SJSA1 (cell line): ENCODE data around the gene WDR4. TPM values are rescaled to one million over a fixed set of nuclear protein-coding genes. Genes with fewer than 3 reads are reported as not detected.
"Not testable (repeated sequence)": the region's sequence is repeated elsewhere in the genome, so short reads cannot be mapped to it uniquely, and the experiment has no call there.

Experiments used
- DNase-seq, 2 experiments: peaks; one replicate each; pipeline ENCODE4 v3.0.0-alpha.2; 2015 to 2020; ENCODE audit warnings: low spot score in 2 of 2, low read depth in 1 of 2
- H3K27ac ChIP-seq: fragments of 250-450 bp; sonication (Bioruptor Pico); 2 replicates; pipeline ENCODE4 v1.5.1; 2020; ENCODE audit warnings: mild to moderate bottlenecking, moderate library complexity
- H3K27me3 ChIP-seq: fragments of 250-450 bp; sonication (Bioruptor Pico); replicated peaks from 2 replicates; pipeline ENCODE4 v1.5.1; 2020; ENCODE audit warnings: mild to moderate bottlenecking, moderate library complexity
- H3K36me3 ChIP-seq: fragments of 250-450 bp; sonication (Bioruptor Pico); 2 replicates; pipeline ENCODE4 v1.5.1; 2020; ENCODE audit warnings: mild to moderate bottlenecking
- H3K4me1 ChIP-seq: fragments of 250-450 bp; sonication (Bioruptor Pico); replicated peaks from 2 replicates; pipeline ENCODE4 v1.6.1; 2021; ENCODE audit warnings: mild to moderate bottlenecking
- H3K4me3 ChIP-seq: fragments of 250-450 bp; sonication (Bioruptor Pico); 2 replicates; pipeline ENCODE4 v1.5.1; 2020; ENCODE audit warnings: mild to moderate bottlenecking
- H3K9me3 ChIP-seq: fragments of 250-450 bp; sonication (Bioruptor Pico); replicated peaks from 2 replicates; pipeline ENCODE4 v1.5.1; 2020; ENCODE audit warnings: mild to moderate bottlenecking
- total RNA-seq: library from RNA; depleted of rRNA; stranded (reverse); fragments of >200 nt; shearing (Covaris generic); gene quantifications from 2 replicates; pipeline ENCODE4 v1.2.3, GENCODE V29; 2014

The WDR4 gene
- total RNA-seq, 1 experiment from 2014 or later: 21.3 TPM

- H3K36me3 ChIP-seq: peaks cover 98% of the 10 kb centered on the region
Measured at GRCh38 chr21:42854246-42855010, 24.9 kb downstream of the WDR4 start.

GRCh38 chr21:42853621-42854020, 25.7 kb downstream of the WDR4 start:
- no peak for DNase-seq
- Histone ChIP-seq H3K4me1 (no peaks in the 10 kb centered on the region), H3K9me3 (no peaks in the 10 kb centered on the region), H3K36me3 (peaks cover 95% of the 10 kb centered on the region), H3K4me3 (no peak overlapping the region), H3K27me3 (no peaks in the 10 kb centered on the region), H3K27ac (no peak overlapping the region)

More at GRCh38 chr21:42854246-42855010, 24.9 kb downstream of the WDR4 start:
- Histone ChIP-seq H3K4me1 (no peaks in the 10 kb centered on the region), H3K9me3 (no peaks in the 10 kb centered on the region), H3K4me3 (no peak overlapping the region), H3K27ac (no peak overlapping the region), H3K27me3 (no peaks in the 10 kb centered on the region)
- no peak for DNase-seq

GRCh38 chr21:42852925-42853570, 26.3 kb downstream of the WDR4 start:
- Histone ChIP-seq H3K36me3 (peaks cover 90% of the 10 kb centered on the region), H3K9me3 (no peaks in the 10 kb centered on the region), H3K27ac (no peak overlapping the region), H3K27me3 (no peaks in the 10 kb centered on the region), H3K4me1 (no peaks in the 10 kb centered on the region), H3K4me3 (no peak overlapping the region)
- peak in 1 of 2 experiments; percentile 43 for DNase-seq

GRCh38 chr21:42851812-42852665, 27.3 kb downstream of the WDR4 start:
- Histone ChIP-seq H3K4me3 (no peak overlapping the region), H3K36me3 (peaks cover 91% of the 10 kb centered on the region), H3K27me3 (no peaks in the 10 kb centered on the region), H3K4me1 (no peaks in the 10 kb centered on the region), H3K9me3 (no peaks in the 10 kb centered on the region), H3K27ac (no peak overlapping the region)
- DNase-seq: peak in 1 of 2 experiments; percentile 42

- Histone ChIP-seq H3K4me1 (no peaks in the 10 kb centered on the region), H3K27me3 (no peaks in the 10 kb centered on the region), H3K27ac (no peak overlapping the region), H3K4me3 (no peak overlapping the region), H3K36me3 (peaks cover 89% of the 10 kb centered on the region), H3K9me3 (no peaks in the 10 kb centered on the region)
- peak in 1 of 2 experiments; percentile 14 for DNase-seq
Measured at GRCh38 chr21:42850866-42851391, 28.4 kb downstream of the WDR4 start.

- no peak for DNase-seq
- H3K27ac ChIP-seq: no peak overlapping the region
- H3K27me3 ChIP-seq: no peaks in the 10 kb centered on the region
- peaks cover 89% of the 10 kb centered on the region for H3K36me3 ChIP-seq
- no peaks in the 10 kb centered on the region for H3K4me1 ChIP-seq
- no peaks in the 10 kb centered on the region for H3K9me3 ChIP-seq
- H3K4me3 ChIP-seq: no peak overlapping the region
Measured at GRCh38 chr21:42850463-42850862, 28.9 kb downstream of the WDR4 start.

- Histone ChIP-seq H3K27ac (no peak overlapping the region), H3K36me3 (peaks cover 89% of the 10 kb centered on the region), H3K27me3 (no peaks in the 10 kb centered on the region), H3K9me3 (no peaks in the 10 kb centered on the region), H3K4me3 (no peak overlapping the region), H3K4me1 (no peaks in the 10 kb centered on the region)
- no peak for DNase-seq
Measured at GRCh38 chr21:42849759-42850412, 29.5 kb downstream of the WDR4 start.

GRCh38 chr21:42848932-42849758, 30.2 kb downstream of the WDR4 start:
- H3K4me3 ChIP-seq: no peak overlapping the region
- no peaks in the 10 kb centered on the region for H3K4me1 ChIP-seq
- peaks cover 89% of the 10 kb centered on the region for H3K36me3 ChIP-seq
- H3K27me3 ChIP-seq: no peaks in the 10 kb centered on the region
- H3K9me3 ChIP-seq: no peaks in the 10 kb centered on the region
- no peak for DNase-seq
- no peak overlapping the region for H3K27ac ChIP-seq

- not testable (repeated sequence) for H3K27me3 ChIP-seq, DNase-seq, H3K4me3 ChIP-seq, H3K27ac ChIP-seq, H3K4me1 ChIP-seq, H3K9me3 ChIP-seq
- peaks cover 86% of the 10 kb centered on the region for H3K36me3 ChIP-seq
Measured at GRCh38 chr21:42848144-42848931, 31.0 kb downstream of the WDR4 start.

- Histone ChIP-seq H3K36me3 (peaks cover 84% of the 10 kb centered on the region), H3K27me3 (no peaks in the 10 kb centered on the region), H3K4me3 (no peak overlapping the region), H3K4me1 (no peaks in the 10 kb centered on the region), H3K9me3 (no peaks in the 10 kb centered on the region), H3K27ac (no peak overlapping the region)
- no peak for DNase-seq
Measured at GRCh38 chr21:42847726-42848125, 31.6 kb downstream of the WDR4 start.

- Histone ChIP-seq H3K27me3 (no peaks in the 10 kb centered on the region), H3K27ac (no peak overlapping the region), H3K4me1 (no peaks in the 10 kb centered on the region), H3K4me3 (no peak overlapping the region), H3K9me3 (no peaks in the 10 kb centered on the region), H3K36me3 (peaks cover 84% of the 10 kb centered on the region)
- DNase-seq: no peak
Measured at GRCh38 chr21:42847051-42847707, 32.2 kb downstream of the WDR4 start.

- no peaks in the 10 kb centered on the region for H3K9me3 ChIP-seq
- H3K36me3 ChIP-seq: peaks cover 80% of the 10 kb centered on the region
- no peaks in the 10 kb centered on the region for H3K27me3 ChIP-seq
- no peak overlapping the region for H3K4me3 ChIP-seq
- no peak overlapping the region for H3K27ac ChIP-seq
- no peaks in the 10 kb centered on the region for H3K4me1 ChIP-seq
- DNase-seq: no peak
Measured at GRCh38 chr21:42846221-42846620, 33.1 kb downstream of the WDR4 start.
